ENCODE data around the gene VSX1.

Gene VSX1

GRCh38 chr20:25053255-25054031, 28.5 kb downstream of the VSX1 start:
- no peak for DNase-seq (ENCODE audit: low read depth in 1 of 2, low spot score in 1 of 2)

- DNase-seq (ENCODE audit: low read depth in 1 of 2, low spot score in 1 of 2), result no peak
These were observed 29.4 kb downstream of the VSX1 start for GRCh38 chr20:25052255-25053194.

- no peak for DNase-seq (ENCODE audit: low read depth in 1 of 2, low spot score in 1 of 2)
These were observed 30.4 kb downstream of the VSX1 start for GRCh38 chr20:25051386-25052155.

- no peak for DNase-seq (ENCODE audit: low read depth in 1 of 2, low spot score in 1 of 2)
These were observed 31.2 kb downstream of the VSX1 start for GRCh38 chr20:25050501-25051350.

GRCh38 chr20:25050082-25050481, 31.9 kb downstream of the VSX1 start:
- no peak for DNase-seq (ENCODE audit: low read depth in 1 of 2, low spot score in 1 of 2)

- DNase-seq (ENCODE audit: low read depth in 1 of 2, low spot score in 1 of 2), result no peak
These were observed 32.5 kb downstream of the VSX1 start for GRCh38 chr20:25049261-25050060.

- no peak for DNase-seq (ENCODE audit: low read depth in 1 of 2, low spot score in 1 of 2)
These were observed 33.4 kb downstream of the VSX1 start for GRCh38 chr20:25048519-25048952.

GRCh38 chr20:25047766-25048165, 34.2 kb downstream of the VSX1 start:
- no peak for DNase-seq (ENCODE audit: low read depth in 1 of 2, low spot score in 1 of 2)

GRCh38 chr20:25046736-25047666, 34.9 kb downstream of the VSX1 start:
- DNase-seq (ENCODE audit: low read depth in 1 of 2, low spot score in 1 of 2), result no peak

- DNase-seq (ENCODE audit: low read depth in 1 of 2, low spot score in 1 of 2), result no peak
These were observed 35.7 kb downstream of the VSX1 start for GRCh38 chr20:25046181-25046641.

GRCh38 chr20:25045343-25045712, 36.6 kb downstream of the VSX1 start:
- DNase-seq (ENCODE audit: low read depth in 1 of 2, low spot score in 1 of 2), result no peak

- DNase-seq (ENCODE audit: low read depth in 1 of 2, low spot score in 1 of 2), result no peak
These were observed 37.1 kb downstream of the VSX1 start for GRCh38 chr20:25044660-25045342.

GRCh38 chr20:25044261-25044560, 37.7 kb downstream of the VSX1 start:
- no peak for DNase-seq (ENCODE audit: low read depth in 1 of 2, low spot score in 1 of 2)

- no peak for DNase-seq (ENCODE audit: low read depth in 1 of 2, low spot score in 1 of 2)
These were observed 38.3 kb downstream of the VSX1 start for GRCh38 chr20:25043499-25044260.

- DNase-seq (ENCODE audit: low read depth in 1 of 2, low spot score in 1 of 2), result no peak
These were observed 39.1 kb downstream of the VSX1 start for GRCh38 chr20:25042531-25043498.

Data from activated CD4-positive, alpha-beta T cell treated with anti-CD3 and anti-CD28 coated beads, Interleukin-2, amount 50 U/mL, for 24 hours (primary cell).